HS-5 (cell line): ENCODE data around the gene ARHGAP26.

Source experiments
- DNase-seq: peaks from one replicate; pipeline ENCODE4 v3.0.0-alpha.2; 2012; ENCODE audit warnings: low read depth

ARHGAP26 gene, protein sequence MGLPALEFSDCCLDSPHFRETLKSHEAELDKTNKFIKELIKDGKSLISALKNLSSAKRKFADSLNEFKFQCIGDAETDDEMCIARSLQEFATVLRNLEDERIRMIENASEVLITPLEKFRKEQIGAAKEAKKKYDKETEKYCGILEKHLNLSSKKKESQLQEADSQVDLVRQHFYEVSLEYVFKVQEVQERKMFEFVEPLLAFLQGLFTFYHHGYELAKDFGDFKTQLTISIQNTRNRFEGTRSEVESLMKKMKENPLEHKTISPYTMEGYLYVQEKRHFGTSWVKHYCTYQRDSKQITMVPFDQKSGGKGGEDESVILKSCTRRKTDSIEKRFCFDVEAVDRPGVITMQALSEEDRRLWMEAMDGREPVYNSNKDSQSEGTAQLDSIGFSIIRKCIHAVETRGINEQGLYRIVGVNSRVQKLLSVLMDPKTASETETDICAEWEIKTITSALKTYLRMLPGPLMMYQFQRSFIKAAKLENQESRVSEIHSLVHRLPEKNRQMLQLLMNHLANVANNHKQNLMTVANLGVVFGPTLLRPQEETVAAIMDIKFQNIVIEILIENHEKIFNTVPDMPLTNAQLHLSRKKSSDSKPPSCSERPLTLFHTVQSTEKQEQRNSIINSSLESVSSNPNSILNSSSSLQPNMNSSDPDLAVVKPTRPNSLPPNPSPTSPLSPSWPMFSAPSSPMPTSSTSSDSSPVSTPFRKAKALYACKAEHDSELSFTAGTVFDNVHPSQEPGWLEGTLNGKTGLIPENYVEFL

DNA sequence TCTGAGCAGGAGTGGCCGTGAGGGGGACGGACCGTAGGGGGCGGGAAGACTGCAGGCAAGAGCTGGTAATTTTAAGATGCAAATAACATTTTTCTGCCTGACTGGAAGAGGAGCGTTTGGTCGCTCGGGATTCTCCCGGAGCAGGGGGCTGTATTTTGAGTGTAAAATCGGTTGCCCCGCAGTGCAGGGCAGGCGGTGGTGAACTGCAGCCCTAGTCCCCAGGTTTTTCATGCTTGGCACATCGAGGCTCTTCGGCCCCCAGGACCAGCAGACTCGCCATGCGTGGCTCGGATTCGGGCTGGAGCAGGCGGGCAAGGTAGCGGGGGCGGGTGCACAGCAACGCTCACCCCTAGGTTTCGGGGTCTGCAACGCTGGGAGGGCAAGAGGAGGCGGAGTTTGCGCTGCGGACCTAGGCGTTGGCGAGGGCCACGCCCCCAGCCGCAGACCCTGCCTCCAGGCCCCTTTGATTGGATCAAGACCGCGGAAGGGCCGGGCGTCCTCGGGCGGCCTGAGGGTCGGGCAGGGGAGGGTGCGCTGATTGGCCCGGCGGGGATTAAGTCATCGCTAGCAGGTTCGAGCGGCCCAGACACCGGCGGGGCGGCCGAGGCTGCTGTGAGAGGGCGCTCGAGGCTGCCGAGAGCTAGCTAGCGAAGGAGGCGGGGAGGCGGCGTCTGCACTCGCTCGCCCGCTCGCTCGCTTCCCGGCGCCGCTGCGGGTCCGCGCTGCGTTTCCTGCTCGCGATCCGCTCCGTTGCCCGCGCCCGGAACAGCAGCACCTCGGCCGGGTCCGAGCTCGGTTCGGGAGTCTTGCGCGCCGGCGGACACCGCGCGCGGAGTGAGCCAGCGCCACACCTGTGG, at the start of gene ARHGAP26:
Gene ARHGAP26 (plus strand): TSS at position 585 of the 857 bp plus-strand sequence. CDS start 385 bp downstream, outside the sequence.
- DNase-seq, result peak; percentile 75

DNA sequence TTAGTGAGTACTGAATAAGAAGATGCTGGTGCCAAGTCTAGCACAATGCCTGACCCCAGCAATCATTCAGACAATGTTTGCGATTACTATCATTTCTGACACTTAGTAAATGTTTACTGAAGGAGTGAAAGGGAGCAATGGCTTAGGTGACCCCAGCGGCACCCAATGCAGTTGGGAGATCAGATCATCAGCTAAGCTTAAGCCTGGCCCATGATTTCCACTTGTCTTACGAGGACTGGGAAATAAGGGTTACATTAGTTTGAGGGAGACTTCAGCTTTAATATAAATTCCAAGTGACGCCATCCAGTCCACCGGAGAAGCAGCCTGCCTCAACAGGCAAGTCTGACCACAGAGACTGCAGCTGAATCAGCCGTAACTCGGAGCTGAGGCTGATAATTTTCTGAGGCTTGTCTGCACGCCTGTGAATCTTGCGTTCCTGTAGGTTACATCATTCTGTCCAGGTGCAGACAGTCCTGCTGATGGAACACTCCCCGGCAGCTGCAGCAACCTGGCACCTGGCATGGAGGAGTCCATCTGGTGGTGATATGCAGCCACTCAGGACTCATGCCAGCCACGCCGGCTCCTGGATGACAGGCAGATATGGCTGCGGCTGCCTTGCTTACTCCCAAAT, 49.4 kb upstream of the ARHGAP26 start:
- DNase-seq, result no peak

DNA sequence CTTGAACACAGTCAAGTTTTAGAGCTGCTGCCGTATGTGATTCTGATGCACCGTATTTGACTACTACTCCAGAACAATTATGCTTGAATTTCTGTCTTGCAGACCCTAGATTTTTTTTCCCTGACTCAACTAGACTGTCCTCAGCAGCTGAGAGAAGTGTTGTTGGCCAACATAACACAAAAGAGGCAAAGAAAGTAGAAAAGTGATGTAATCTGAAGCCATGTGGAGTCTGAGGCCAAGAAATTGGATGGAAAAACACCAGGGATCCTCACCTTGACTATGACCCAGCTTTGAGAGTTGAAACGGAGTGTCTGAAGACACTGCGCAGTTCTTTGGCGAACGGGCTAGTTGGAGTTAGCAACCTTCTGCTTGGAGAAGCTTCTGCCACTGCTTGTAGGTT, 48.0 kb upstream of the ARHGAP26 start:
- DNase-seq, result no peak

DNA sequence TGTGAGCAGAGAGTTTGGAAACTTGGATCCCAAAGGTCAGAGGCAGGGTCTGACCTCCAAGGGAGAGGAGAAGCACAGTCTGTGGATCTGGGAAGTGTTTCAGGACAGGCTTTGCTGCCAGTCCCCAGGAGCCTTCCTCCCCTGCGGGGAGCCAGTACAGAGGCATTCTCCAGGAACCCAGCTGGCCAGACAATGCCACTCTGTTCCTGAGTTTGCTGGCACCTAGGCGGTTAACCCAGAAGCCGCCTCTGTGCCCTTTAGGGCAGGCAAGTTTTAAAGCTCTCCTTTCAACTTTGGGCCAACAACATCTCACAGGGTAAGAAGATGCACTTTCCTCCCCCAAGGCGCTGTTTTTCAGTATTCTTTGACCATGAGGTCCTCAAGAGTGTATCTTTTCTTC, 47.3 kb upstream of the ARHGAP26 start:
- no peak for DNase-seq

DNA sequence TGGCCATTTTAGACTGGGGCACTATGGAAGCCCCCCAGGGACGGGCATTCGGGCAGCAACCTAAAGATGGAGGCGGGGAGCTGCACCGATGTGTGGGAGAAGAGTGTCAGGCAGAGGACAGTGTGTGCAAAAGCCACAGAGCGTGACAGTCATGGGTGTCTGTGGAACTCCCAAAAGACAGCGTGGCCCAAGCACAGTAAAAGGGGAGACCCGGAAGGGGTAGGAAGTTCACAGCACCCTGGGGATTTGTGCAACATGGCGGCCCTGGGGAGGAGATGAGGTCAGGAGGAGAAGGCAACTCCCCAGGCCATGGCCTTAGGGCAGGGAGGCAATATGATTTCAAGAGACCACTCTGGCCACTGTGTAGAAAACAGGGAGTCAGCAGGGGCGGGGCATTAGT, 45.4 kb upstream of the ARHGAP26 start:
- DNase-seq, result no peak

DNA sequence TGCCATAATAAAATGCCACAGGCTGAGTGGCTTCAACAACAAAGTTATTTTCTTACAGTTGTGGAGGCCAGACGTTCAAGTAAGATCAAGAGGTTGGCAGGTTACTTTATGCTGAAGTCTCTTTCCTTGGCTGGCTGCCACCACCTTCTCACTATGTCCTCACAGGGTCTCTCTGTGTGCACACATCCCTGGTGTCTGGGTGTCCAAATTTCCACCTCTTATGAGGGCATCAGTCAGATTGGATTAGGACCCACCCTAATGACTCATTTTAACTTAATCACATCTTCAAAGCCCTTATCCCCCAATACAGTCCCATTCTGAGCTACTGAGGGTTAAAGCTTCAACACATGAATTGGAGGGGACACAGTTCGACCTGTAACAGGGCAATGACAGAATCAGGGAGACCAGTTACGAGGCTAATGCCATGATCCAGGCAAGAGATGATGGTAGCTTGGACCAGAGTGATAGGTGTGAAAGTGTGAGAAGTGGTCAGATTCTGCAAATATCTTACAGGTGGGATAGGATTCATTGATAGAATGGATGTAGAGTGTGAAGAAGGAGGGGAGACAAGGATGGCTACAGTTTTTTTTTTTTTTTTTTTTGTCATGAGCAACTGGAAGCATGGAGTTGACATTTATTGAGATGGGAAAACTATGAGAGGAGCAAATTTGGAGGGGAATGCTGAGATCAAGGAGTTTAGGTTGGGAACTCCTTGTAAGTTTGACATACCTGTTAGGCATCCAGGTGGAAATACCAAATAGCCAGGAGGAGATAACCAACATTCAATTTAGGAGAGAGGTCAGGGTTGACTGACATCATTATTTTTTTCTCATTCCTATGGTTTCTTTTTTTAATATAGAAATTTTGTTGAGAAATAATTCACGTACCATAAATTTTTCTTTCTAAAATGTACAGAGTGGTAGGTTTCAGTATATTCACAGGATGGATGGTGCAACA, 44.7 kb upstream of the ARHGAP26 start:
- DNase-seq, result no peak

DNA sequence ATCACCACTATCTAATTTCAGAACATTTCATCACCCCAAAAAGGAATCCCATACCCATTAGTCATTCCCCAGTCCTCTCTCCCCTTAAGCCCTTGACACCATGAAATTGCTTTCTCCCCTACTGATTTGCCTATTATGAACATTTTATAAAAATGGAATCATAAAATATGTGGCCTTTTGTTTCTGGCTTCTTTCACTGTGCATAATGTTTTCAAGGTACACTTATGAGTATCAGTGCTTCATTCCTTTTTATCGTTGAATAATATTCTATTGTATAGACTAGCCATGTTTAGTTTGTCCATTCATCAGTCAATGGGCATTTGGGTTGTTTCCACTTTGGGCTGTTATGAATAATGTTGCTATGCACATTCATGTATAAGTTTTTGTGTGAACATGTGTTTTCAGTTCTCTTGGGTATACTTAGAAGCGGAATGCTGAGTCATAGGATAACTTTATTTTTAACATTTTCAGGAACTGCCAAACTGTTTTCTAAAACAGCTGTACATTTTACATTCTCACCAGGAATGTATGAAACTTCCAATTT, 43.9 kb upstream of the ARHGAP26 start:
- DNase-seq, result peak; percentile 95

DNA sequence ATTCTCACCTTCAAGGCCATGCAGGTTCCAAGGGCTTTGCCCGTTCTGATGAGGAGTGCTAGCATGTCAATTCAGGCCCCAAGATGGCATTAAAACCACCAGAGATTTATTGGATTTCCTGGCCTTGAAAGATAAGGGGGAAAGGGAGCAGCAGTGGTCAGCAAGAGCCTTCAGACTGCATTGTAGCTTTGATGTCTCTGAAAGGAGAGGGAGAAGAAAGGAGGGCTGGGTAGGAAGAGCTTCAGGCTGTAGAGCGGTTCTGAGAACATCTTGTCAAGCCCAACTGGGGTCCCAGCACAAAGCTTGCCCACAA, 42.5 kb upstream of the ARHGAP26 start:
- no peak for DNase-seq

DNA sequence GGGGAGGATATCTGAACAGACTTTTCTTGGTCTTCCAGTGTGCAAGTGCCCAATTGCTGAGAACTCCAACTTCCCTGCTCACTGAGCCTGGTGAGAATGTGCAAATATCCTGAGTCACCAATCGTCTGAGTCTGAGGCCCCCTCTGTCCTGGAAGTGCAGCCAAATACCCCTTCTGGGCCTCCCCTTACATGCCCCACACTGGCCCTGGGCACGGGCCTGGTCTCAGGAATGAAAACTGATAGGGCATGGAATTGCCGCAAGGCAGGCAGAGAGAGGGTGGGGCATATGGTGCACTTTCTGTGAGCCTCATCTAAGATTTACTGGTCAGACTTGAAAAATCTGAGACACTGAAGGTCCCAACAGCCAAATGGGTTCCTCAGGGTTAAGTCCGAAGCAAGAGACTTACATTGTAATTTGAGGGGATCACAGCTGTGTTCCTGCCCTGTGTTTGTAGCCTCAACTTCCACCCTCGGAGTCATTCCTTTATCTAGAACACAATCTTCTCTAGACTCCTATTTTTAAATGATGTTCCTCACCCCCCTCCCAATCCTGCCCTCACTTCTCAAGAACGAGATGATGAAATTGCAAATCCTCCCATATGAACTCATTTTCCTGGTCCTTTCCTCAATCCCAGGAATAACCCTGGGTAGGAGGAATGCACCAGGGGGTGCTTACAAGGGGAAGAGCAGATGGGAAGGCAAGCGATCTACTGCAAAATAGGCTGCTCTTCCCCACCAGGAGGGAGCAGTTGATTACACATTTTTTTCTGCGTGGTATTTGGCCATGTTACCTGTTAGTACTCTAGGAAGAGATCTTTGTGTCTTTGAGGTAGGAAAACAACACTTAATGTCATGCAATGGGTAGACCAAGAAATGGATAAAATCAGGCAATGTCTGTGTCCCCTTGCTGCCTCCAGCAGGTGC, 34.6 kb upstream of the ARHGAP26 start:
- DNase-seq, result no peak

DNA sequence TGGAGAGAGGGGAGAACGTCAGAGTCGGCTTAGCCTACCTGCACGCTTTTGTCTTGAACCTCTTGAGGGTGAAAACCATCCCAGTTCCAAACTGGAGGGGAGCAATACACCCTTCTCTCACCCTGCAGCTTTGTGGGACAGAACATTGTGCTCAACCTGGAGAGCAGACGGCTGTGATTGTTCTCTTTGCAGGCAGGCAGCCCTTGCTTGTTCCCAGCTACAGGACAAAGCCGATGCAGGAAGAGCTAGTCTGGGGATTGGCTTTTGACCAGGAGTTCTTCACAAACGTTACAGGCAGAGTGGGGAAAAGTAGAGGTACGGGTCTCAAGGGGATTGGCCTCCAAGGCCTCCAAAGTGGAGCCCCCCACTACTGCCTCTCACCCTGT, 33.9 kb upstream of the ARHGAP26 start:
- DNase-seq, result no peak

DNA sequence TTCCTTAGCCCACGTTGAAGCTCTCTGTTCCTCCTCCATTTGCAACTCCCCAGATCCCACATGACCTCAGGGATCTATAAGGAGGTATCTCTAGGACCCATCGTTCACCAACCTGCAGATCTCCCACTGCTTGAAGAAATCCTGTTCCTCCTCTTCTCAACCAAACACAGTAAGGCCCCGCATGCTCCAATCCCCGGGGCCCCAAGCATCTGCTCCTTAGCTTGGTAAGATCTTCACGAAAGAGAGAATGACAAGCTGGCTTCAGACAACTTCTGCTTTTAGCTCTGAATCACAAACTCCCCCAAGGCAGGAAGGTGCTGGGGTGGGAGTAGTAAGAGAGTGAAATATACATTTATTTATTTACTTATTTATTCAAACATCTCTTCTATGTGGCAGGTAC, 33.0 kb upstream of the ARHGAP26 start:
- no peak for DNase-seq

DNA sequence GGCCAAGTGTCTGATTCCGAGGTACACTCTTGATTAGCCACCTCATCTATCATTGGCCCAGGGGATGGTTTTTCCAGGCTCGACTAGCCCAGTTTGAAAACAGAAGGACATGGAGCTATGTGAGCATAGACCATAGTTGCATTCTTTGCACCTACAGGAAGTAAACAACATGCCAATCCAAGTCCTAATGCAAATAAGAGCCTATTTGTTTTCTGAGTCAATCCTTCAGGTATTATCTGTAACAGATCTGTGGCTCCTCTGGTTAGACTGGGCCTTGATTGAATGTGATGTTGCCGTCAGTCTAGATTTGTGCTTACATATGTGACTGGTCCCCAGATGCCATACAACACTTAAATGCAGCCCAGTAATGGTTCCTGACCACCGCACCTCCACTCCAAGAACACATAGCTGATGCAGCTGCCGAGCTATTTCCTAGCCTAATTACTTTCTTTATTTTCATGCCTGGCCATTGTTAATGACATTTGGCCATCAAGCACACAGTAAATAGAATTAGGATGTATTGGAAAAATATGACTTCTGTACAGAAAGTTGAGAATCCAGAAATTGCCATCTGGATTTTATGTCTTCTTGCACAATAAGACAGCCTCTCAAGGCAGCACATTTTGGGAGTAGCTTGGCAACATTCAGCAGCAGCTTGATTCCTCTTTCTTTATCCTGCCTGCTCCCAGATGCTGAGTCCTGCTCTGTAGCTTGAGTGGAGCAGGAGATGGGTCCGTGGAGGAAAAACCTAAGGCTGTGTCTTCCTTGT, 29.5 kb upstream of the ARHGAP26 start:
- no peak for DNase-seq

DNA sequence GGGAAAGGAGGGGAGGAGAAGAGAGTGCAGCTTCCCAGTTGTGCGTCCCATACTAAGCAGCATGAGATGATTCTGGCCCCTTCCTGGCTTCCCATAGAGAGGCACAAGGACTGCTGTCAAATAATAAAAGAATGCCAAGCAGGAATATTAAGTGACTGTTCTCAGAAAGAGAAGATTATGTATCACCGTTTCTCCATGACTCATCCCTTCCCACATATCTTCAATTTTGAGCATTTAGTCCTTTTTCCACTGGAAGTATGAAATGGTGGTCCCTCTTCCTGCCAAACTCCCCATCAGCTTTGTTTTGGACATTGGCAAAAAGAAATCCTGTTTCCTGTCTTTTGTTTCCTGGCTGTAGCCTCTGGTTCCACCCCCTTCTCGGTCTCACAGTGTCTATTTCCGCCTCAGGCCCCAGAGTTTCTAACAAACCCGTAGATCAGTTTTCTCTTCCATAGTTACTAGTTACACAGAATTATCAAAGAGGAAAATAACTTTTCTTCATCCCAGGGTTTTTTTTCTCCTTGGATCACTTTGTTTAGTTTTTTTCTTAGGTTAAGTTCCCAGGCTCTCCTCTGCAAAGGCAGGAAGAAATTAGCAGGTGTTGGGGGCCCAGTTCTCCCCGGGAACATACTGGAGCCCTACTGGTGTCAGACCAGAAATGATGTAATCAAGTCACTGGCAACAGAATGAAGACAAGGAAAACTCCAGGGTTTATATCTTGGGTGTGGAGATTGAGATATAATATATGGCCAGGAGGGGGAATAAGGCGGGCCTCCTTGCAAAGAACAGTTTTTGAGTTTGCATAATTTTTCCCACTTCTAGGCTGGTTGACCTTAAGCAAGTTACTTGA, 26.4 kb upstream of the ARHGAP26 start:
- DNase-seq, result peak; percentile 30

DNA sequence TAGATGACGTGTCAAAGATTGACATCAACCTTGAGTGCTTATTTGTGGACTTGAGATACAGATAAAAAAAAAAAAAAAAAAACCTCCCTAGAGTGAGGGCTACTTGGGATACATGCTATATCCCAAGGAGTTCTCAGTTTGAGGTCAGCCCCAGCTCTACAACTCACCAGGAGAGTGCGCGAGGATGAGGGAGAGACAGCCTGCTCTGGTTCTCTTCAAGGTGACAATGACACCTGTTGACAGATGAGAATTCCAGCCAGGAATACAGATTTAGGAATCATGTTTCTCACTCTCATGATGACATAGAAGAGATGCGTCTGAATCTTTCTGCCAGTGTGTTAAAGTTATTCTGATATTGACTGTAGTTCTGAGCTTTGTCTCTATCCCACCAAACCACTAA, 24.9 kb upstream of the ARHGAP26 start:
- DNase-seq, result no peak

DNA sequence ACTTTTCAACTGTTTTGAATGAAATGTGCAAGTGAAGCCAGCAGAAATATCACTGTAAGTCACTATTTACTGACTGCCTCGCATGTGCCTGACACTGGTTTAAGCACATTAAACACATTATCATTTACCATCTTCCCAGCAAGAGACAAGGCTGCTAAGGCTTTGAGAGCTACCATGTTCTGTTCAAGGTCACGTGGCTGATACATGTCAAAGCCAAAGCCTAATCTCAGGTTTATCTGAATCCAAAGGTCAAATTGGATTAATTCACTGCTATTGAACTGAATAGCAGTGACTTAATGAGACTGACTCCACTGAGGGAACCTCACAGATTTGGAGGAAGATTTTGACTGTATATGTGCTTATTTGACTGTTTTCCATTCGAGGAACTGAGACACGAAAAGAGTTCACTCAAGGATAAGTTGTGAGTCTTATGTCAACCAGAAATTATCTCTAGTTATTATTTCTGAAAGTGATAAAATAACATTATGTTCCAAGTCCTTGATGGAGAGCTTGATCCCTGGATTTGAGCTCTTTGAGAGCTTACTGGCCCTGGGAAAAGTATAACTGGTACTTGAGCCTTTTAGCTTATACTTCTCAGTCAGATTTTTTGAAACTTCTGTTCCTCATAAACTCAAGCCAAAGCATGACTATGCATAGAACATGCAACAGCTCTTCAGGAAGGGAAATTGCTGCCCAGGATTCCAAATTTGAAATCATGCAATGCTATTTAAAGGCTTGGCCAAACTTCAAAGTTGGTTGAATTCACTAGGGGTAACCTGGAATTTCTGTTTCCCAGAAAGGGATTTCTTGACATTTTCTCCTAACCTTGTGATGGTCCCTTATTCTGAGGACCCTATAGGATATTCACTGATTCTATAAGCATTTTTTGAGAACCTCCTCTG, 23.4 kb upstream of the ARHGAP26 start:
- no peak for DNase-seq

DNA sequence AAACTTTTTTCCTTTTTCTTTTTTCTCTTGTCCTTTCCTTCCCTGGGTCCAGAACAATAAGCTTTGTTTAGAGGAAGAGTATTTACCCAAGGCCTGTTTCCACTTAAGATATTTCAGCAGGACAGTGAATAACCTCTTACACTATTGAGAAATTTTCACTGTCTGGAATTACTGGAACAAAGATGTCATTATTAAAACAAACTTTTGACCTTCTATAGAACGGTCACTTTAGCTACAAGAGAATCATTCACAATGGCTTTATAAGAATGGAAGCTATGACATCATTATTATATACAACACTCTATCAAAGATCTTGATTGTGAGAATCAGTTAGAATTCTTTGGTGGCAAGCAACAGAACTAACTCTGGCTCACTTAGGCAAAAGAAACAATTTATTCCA, 22.0 kb upstream of the ARHGAP26 start:
- no peak for DNase-seq
